CD8-positive, alpha-beta memory T cell (primary cell): ENCODE data around the gene CLASRP. TPM values are rescaled to one million over a fixed set of nuclear protein-coding genes. Genes with fewer than 3 reads are reported as not detected.
"Not testable (repeated sequence)": the region's sequence is repeated elsewhere in the genome, so short reads cannot be mapped to it uniquely, and the experiment has no call there.

Experiments
- CTCF ChIA-PET: fragments of 350-600 bp; sonication (Branson Sonifier 250); formaldehyde crosslinking; loops from one replicate; lab custom pipeline; 2021; ENCODE audit warnings: antibody characterized with exemption; lab: Charles Lee
- POLR2A ChIA-PET: fragments of 350-600 bp; sonication (Branson Sonifier 250); formaldehyde crosslinking; loops from one replicate; lab custom pipeline; 2021; ENCODE audit warnings: antibody characterized with exemption; lab: Charles Lee
- DNase-seq, 5 donors: peaks; one replicate each; pipeline versions ENCODE4 v3.0.0 to v3.0.0-alpha.2; 2020 to 2022; ENCODE audit warnings: mixed read lengths in 1 of 5
- H3K27ac ChIP-seq: one replicate; pipeline ENCODE4 v1.7.0; 2013; ENCODE audit warnings: low read depth, mild to moderate bottlenecking, low read length, moderate library complexity
- H3K27me3 ChIP-seq: 2 replicates; pipeline ENCODE4 v1.7.0; 2013; ENCODE audit warnings: low read length, mild to moderate bottlenecking; ENCODE audit not compliant: insufficient read depth, poor library complexity, severe bottlenecking
- H3K36me3 ChIP-seq: 2 replicates; pipeline ENCODE4 v1.7.0; 2013; ENCODE audit warnings: mild to moderate bottlenecking, low read length, moderate library complexity; ENCODE audit not compliant: insufficient read depth
- H3K4me1 ChIP-seq: 2 replicates; pipeline ENCODE4 v1.7.0; 2013; ENCODE audit warnings: mild to moderate bottlenecking, low read length, moderate library complexity; ENCODE audit not compliant: insufficient read depth
- H3K4me3 ChIP-seq: 2 replicates; pipeline ENCODE4 v1.7.0; 2013; ENCODE audit warnings: mild to moderate bottlenecking, low read length
- H3K9me3 ChIP-seq: 2 replicates; pipeline ENCODE4 v1.7.0; 2013; ENCODE audit warnings: mild to moderate bottlenecking, low read length
- H3K27ac Mint-ChIP-seq, 8 donors: one replicate each; pipeline ENCODE4 v1.8.0; 2020 to 2021; ENCODE audit warnings: mixed read lengths in 8 of 8, mild to moderate bottlenecking in 6 of 8, inconsistent platforms in 3 of 8, moderate library complexity in 3 of 8
- H3K27me3 Mint-ChIP-seq, 2 donors: one replicate each; pipeline ENCODE4 v1.8.0; 2020 to 2021; ENCODE audit warnings: mixed read lengths in 2 of 2, mild to moderate bottlenecking in 1 of 2, moderate library complexity in 1 of 2
- H3K36me3 Mint-ChIP-seq, 3 donors: one replicate each; pipeline ENCODE4 v1.8.0; 2020 to 2021; ENCODE audit warnings: mixed read lengths in 3 of 3, inconsistent platforms in 1 of 3, mild to moderate bottlenecking in 1 of 3
- H3K4me1 Mint-ChIP-seq, 3 donors: one replicate each; pipeline ENCODE4 v1.8.0; 2020 to 2021; ENCODE audit warnings: mixed read lengths in 3 of 3, inconsistent platforms in 1 of 3, mild to moderate bottlenecking in 1 of 3
- H3K4me3 Mint-ChIP-seq, 7 donors: one replicate each; pipeline ENCODE4 v1.8.0; 2020 to 2021; ENCODE audit warnings: mixed read lengths in 7 of 7, mild to moderate bottlenecking in 6 of 7, moderate library complexity in 4 of 7, inconsistent platforms in 2 of 7
- H3K9me3 Mint-ChIP-seq, 5 donors: one replicate each; pipeline ENCODE4 v1.8.0; 2020 to 2022; ENCODE audit warnings: mixed read lengths in 5 of 5, mild to moderate bottlenecking in 3 of 5, moderate library complexity in 2 of 5, inconsistent platforms in 1 of 5
- polyA plus RNA-seq: library from polyadenylated mRNA; unstranded; fragments of 300-500 nt; fragmentation: Illumina TruSeq; gene quantifications from one replicate; pipeline ENCODE4 v1.2.3, GENCODE V29; 2021
- total RNA-seq, 2 experiments: library from RNA; stranded (reverse); gene quantifications; one replicate each; pipeline ENCODE4 v1.2.3, GENCODE V29; 2021

The CLASRP gene
- total and polyA plus RNA-seq, 3 experiments from 2014 or later, result 7.9 to 84.1 (median 75.5) TPM

GRCh38 chr19:45103508-45104319 is 64.9 kb downstream of the CLASRP start:
- Histone ChIP-seq H3K4me3 (peak overlapping the region; percentile 45), H3K4me1 (peaks cover 37% of the 10 kb centered on the region), H3K27ac (no peak overlapping the region), H3K36me3 (no peaks in the 10 kb centered on the region), H3K9me3 (no peaks in the 10 kb centered on the region), H3K27me3 (no peaks in the 10 kb centered on the region)
- no peaks in the 10 kb centered on the region for H3K27me3 Mint-ChIP-seq
- DNase-seq, result no peak
- ChIA-PET POLR2A (interaction anchor here (0.5 to 2.3 kb wide), 4 partner anchors 12 to 75 kb away, joined by 3 to 20 read pairs (median 4); partner anchors contain the start of genes BLOC1S3 and PPP1R37), CTCF (interaction anchor here (0.9 to 4.6 kb wide), 8 partner anchors 9 to 75 kb away, joined by 3 to 22 read pairs (median 5); partner anchors contain the start of genes BLOC1S3, PPP1R37 and TRAPPC6A)
- peak overlapping the region; percentile 28 to 88 (median 76) for H3K27ac Mint-ChIP-seq
- peaks cover 0 to 5% (median 2%) of the 10 kb centered on the region in 3 donors for H3K36me3 Mint-ChIP-seq
- peak overlapping the region in 6 of 7 donors; percentile 63 to 88 (median 71) for H3K4me3 Mint-ChIP-seq
- H3K9me3 Mint-ChIP-seq, result no peaks in the 10 kb centered on the region
- peaks cover 46 to 68% (median 59%) of the 10 kb centered on the region in 3 donors for H3K4me1 Mint-ChIP-seq

DNA sequence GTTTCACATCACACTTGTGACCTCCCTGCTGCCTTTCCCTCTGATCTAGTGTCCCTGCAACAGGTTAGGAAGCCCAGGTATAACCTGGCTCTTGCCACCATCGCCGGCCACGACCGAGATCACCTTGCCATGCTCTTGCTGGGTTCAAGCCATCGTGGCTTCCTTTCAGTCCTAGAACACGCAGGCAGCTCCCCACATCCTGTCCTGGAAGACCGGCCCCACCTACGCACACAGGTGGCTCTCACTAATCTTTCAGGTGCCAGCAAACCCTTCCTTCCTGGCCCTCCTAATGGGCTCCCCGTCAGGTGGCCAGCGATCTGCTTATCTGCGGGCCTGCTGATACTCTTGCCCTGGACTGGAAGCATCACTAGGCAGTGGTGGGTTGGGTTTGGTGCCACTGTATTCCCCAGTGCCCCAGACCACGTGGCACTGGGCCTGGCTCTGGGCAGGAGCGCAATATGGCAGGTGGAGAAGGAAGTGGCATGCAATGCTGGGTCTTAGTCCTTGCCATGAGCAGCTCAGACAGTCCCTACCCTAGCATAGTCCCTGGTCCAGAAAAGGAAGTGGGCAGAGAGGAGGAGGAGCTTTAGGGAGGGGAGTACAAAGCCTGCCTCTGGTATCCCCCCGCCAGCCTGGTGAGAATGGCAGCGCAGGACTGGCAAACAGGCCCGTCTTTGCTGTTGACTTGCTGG is 66.0 kb downstream of the CLASRP start:
- no peaks in the 10 kb centered on the region for H3K9me3 ChIP-seq
- H3K9me3 Mint-ChIP-seq, result no peaks in the 10 kb centered on the region
- DNase-seq, result no peak
- no peak overlapping the region for H3K4me3 ChIP-seq
- peak overlapping the region in 6 of 7 donors; percentile 37 to 88 (median 67) for H3K4me3 Mint-ChIP-seq
- H3K27me3 Mint-ChIP-seq, result no peaks in the 10 kb centered on the region
- H3K4me1 ChIP-seq, result peaks cover 33% of the 10 kb centered on the region
- CTCF ChIA-PET, result interaction anchor here (1.4 to 4.6 kb wide), 2 partner anchors 12 to 74 kb away, joined by 3 to 22 read pairs; partner anchors contain the start of genes BLOC1S3 and PPP1R37
- peaks cover 44 to 65% (median 49%) of the 10 kb centered on the region in 3 donors for H3K4me1 Mint-ChIP-seq
- H3K27ac ChIP-seq, result no peak overlapping the region
- H3K27ac Mint-ChIP-seq, result peak overlapping the region; percentile 28 to 93 (median 81)
- no peaks in the 10 kb centered on the region for H3K36me3 ChIP-seq
- H3K36me3 Mint-ChIP-seq, result peaks cover 0 to 8% (median 0%) of the 10 kb centered on the region in 3 donors
- no peaks in the 10 kb centered on the region for H3K27me3 ChIP-seq
- POLR2A ChIA-PET, result no interaction called here

DNA sequence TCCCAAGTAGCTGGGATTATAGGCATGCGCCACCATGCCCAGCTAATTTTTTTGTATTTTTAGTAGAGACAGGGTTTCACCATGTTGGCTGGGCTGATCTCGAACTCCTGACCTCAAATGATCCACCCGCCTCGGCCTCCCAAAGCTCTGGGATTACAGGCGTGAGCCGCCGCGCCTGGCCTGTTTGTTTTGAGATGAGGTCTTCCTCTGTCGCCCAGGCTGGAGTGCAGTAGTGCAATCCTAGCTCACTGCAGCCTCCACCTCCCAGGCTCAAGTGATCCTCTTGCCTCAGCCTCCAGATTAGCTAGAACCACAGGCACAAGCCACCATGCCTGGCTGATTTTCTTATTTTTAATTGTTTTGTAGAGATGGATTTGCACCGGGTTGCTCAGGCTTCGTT is 67.5 kb downstream of the CLASRP start:
- H3K4me3 Mint-ChIP-seq, DNase-seq, CTCF ChIA-PET, H3K27ac ChIP-seq, POLR2A ChIA-PET, H3K36me3 Mint-ChIP-seq, H3K4me3 ChIP-seq, H3K9me3 Mint-ChIP-seq, H3K36me3 ChIP-seq, H3K9me3 ChIP-seq, H3K27me3 Mint-ChIP-seq, H3K27me3 ChIP-seq: not testable (repeated sequence)
- peaks cover 33% of the 10 kb centered on the region for H3K4me1 ChIP-seq
- peak overlapping the region in 2 of 8 donors; percentile 23 to 51 for H3K27ac Mint-ChIP-seq
- peaks cover 39 to 64% (median 45%) of the 10 kb centered on the region in 3 donors for H3K4me1 Mint-ChIP-seq

GRCh38 chr19:45107621-45108150 is 68.8 kb downstream of the CLASRP start:
- Histone ChIP-seq H3K27ac (no peak overlapping the region), H3K9me3 (no peaks in the 10 kb centered on the region), H3K36me3 (no peaks in the 10 kb centered on the region), H3K4me3 (no peak overlapping the region), H3K27me3 (no peaks in the 10 kb centered on the region), H3K4me1 (peaks cover 28% of the 10 kb centered on the region)
- peaks cover 35 to 59% (median 39%) of the 10 kb centered on the region in 3 donors for H3K4me1 Mint-ChIP-seq
- no peak overlapping the region for H3K27ac Mint-ChIP-seq
- ChIA-PET POLR2A (no interaction called here), CTCF (no interaction called here)
- no peak overlapping the region for H3K4me3 Mint-ChIP-seq
- peaks cover 0 to 7% (median 0%) of the 10 kb centered on the region in 3 donors for H3K36me3 Mint-ChIP-seq
- H3K9me3 Mint-ChIP-seq, result no peaks in the 10 kb centered on the region
- no peak for DNase-seq
- no peaks in the 10 kb centered on the region for H3K27me3 Mint-ChIP-seq

- peaks cover under 1% of the 10 kb centered on the region for H3K4me1 ChIP-seq
Measured at GRCh38 chr19:45110851-45111266, 72.0 kb downstream of the CLASRP start.

DNA sequence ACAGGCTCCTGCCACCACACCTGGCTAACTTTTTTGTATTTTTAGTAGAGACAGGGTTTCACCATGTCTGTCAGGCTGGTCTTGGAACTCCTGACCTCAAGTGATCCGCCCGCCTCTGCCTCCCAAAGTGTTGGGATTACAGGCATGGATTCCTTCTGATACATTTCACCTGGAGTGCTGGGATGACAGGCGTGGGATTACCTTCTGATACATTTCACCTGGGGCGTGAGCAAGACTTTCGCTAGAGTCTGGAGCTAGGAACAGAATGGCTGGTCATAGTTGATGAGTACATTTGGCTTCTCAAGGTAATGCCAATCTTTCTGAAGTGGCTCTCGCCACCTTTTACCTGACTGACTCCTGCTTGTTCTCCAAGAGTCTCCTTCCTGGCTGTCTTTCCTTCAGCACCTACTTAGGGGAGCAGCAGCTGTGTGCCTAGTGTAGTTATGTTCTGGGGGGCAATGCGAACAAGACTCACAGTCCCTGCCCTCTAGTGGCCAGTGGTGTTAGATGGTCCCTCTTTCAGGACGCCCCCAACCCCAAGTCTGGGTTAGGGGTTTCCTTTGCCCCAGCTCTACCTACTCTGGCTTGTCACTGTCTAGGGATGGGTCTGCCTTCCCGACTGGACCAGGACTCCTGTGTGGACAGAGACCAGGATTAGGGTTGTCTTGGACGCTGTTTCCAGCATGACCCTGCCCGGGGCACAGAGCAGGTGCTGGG is 73.4 kb downstream of the CLASRP start:
- Mint-ChIP-seq H3K27ac (peak overlapping the region in 1 of 8 donors; percentile 29), H3K9me3 (no peaks in the 10 kb centered on the region), H3K4me1 (peaks cover 21 to 55% (median 32%) of the 10 kb centered on the region in 3 donors), H3K36me3 (peaks cover 0 to 7% (median 0%) of the 10 kb centered on the region in 3 donors), H3K4me3 (no peak overlapping the region), H3K27me3 (no peaks in the 10 kb centered on the region)
- Histone ChIP-seq H3K27me3 (no peaks in the 10 kb centered on the region), H3K36me3 (no peaks in the 10 kb centered on the region), H3K9me3 (no peaks in the 10 kb centered on the region), H3K4me1 (peaks cover 15% of the 10 kb centered on the region), H3K27ac (no peak overlapping the region), H3K4me3 (no peak overlapping the region)
- ChIA-PET CTCF (interaction anchor here (1.5 kb wide), 2 partner anchors 9 to 13 kb away, joined by 4 to 5 read pairs; no protein-coding TSS in a partner anchor), POLR2A (no interaction called here)
- DNase-seq, result no peak

More at GRCh38 chr19:45110851-45111266, 72.0 kb downstream of the CLASRP start:
- no peak for DNase-seq
- H3K36me3 Mint-ChIP-seq, result peaks cover 0 to 7% (median 0%) of the 10 kb centered on the region in 3 donors
- ChIA-PET POLR2A (no interaction called here), CTCF (no interaction called here)
- no peaks in the 10 kb centered on the region for H3K27me3 Mint-ChIP-seq
- H3K27ac Mint-ChIP-seq, result no peak overlapping the region
- Histone ChIP-seq H3K27me3 (no peaks in the 10 kb centered on the region), H3K4me3 (no peak overlapping the region), H3K27ac (no peak overlapping the region), H3K9me3 (no peaks in the 10 kb centered on the region), H3K36me3 (no peaks in the 10 kb centered on the region)
- H3K4me1 Mint-ChIP-seq, result peaks cover 13 to 41% (median 20%) of the 10 kb centered on the region in 3 donors
- H3K4me3 Mint-ChIP-seq, result no peak overlapping the region
- H3K9me3 Mint-ChIP-seq, result no peaks in the 10 kb centered on the region

- Histone ChIP-seq H3K36me3 (no peaks in the 10 kb centered on the region), H3K4me1 (peaks cover 28% of the 10 kb centered on the region), H3K4me3 (no peak overlapping the region), H3K27ac (no peak overlapping the region), H3K27me3 (no peaks in the 10 kb centered on the region), H3K9me3 (no peaks in the 10 kb centered on the region)
- H3K36me3 Mint-ChIP-seq, result peaks cover 0 to 7% (median 0%) of the 10 kb centered on the region in 3 donors
- H3K27ac Mint-ChIP-seq, result no peak overlapping the region
- no peaks in the 10 kb centered on the region for H3K27me3 Mint-ChIP-seq
- peaks cover 30 to 64% (median 39%) of the 10 kb centered on the region in 3 donors for H3K4me1 Mint-ChIP-seq
- CTCF ChIA-PET, result interaction anchor here (1.5 kb wide), 2 partner anchors 10 to 11 kb away, joined by 4 to 5 read pairs; no protein-coding TSS in a partner anchor
- POLR2A ChIA-PET, result no interaction called here
- no peak overlapping the region for H3K4me3 Mint-ChIP-seq
- no peaks in the 10 kb centered on the region for H3K9me3 Mint-ChIP-seq
- DNase-seq, result no peak
Measured at GRCh38 chr19:45113628-45114027, 74.8 kb downstream of the CLASRP start.
